HG03159 (cell line): ENCODE data around the gene ATP1A3.
"Not testable (repeated sequence)": the region's sequence is repeated elsewhere in the genome, so short reads cannot be mapped to it uniquely, and the experiment has no call there.

Experiments used
- ATAC-seq: cut with Tn5 transposase; IDR thresholded peaks from one replicate; pipeline ENCODE4 v1.9.1; 2021; ENCODE audit warnings: mild to moderate bottlenecking, moderate library complexity; ENCODE audit not compliant: unreplicated experiment

Gene ATP1A3

GRCh38 chr19:42012747-42013146 lies 18.7 kb upstream of the ATP1A3 start:
- not testable (repeated sequence) for ATAC-seq

GRCh38 chr19:42010245-42011126 lies 16.5 kb upstream of the ATP1A3 start:
- no peak for ATAC-seq

GRCh38 chr19:42006569-42006968 lies 12.5 kb upstream of the ATP1A3 start:
- ATAC-seq, result no peak

GRCh38 chr19:42005504-42005903 lies 11.5 kb upstream of the ATP1A3 start:
- ATAC-seq, result no peak

- no peak for ATAC-seq
These were observed 9.7 kb upstream of the ATP1A3 start for GRCh38 chr19:42003506-42004294.

- no peak for ATAC-seq
These were observed 5.8 kb upstream of the ATP1A3 start for GRCh38 chr19:41999878-42000208.

- ATAC-seq, result no peak
These were observed 5.2 kb upstream of the ATP1A3 start for GRCh38 chr19:41999071-41999877.

GRCh38 chr19:41998246-41999020 lies 4.4 kb upstream of the ATP1A3 start:
- no peak for ATAC-seq

GRCh38 chr19:41997851-41998229 lies 3.8 kb upstream of the ATP1A3 start:
- no peak for ATAC-seq

GRCh38 chr19:41997121-41997850 lies 3.3 kb upstream of the ATP1A3 start:
- no peak for ATAC-seq

- no peak for ATAC-seq
These were observed 2.1 kb upstream of the ATP1A3 start for GRCh38 chr19:41995959-41996797.

GRCh38 chr19:41994994-41995958 lies 1.2 kb upstream of the ATP1A3 start:
- ATAC-seq, result no peak

- ATAC-seq, result no peak
These were observed 516 bp upstream of the ATP1A3 start for GRCh38 chr19:41994521-41994971.

GRCh38 chr19:41991925-41992569 lies 2.0 kb downstream of the ATP1A3 start:
- ATAC-seq, result not testable (repeated sequence)

- no peak for ATAC-seq
These were observed 3.0 kb downstream of the ATP1A3 start for GRCh38 chr19:41991025-41991424.

- no peak for ATAC-seq
These were observed 3.4 kb downstream of the ATP1A3 start for GRCh38 chr19:41990615-41991014.

GRCh38 chr19:41990028-41990427 lies 4.0 kb downstream of the ATP1A3 start:
- ATAC-seq, result no peak
